ENCODE measurements around the gene FH.

GRCh38 chr1:241456743-241457142, 62.8 kb downstream of the FH start:
- TF ChIP-seq CTCF (IDR thresholded peaks at IDR 0.05), result no peak
- no peak for TF ChIP-seq POLR2AphosphoS5 (IDR thresholded peaks at IDR 0.05)
- TF ChIP-seq POLR2A (IDR thresholded peaks at IDR 0.05), result no peak
- TF ChIP-seq EP300 (IDR thresholded peaks at IDR 0.05), result no peak

All from sigmoid colon (tissue), 4 donors.